ENCODE results near the gene TNFRSF21.
"Not testable (repeated sequence)": the region's sequence is repeated elsewhere in the genome, so short reads cannot be mapped to it uniquely, and the experiment has no call there.

The TNFRSF21 gene

DNA sequence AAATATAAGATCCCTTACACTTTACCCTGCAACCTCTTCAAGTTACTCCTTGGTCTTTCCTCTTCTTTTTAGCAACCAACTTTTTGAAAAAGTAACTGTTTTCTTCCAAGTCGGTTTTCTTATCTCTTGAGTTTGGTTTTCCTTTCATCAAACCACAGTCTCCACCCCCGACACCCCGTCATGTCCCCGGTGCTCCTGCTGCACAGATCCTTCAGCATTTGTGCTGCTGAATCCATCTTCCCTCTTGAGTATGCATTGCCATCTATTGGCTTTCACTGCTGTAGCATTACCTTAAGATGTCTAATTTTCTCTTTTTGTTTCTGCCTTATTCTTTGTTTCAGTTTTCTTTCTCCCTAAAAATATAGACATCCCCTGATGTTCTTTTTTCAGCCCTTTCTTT is 11.9 kb upstream of the TNFRSF21 start:
- DNase-seq (ENCODE audit: low read depth) = no peak

GRCh38 chr6:47319867-47320266 is 10.2 kb upstream of the TNFRSF21 start:
- no peak for DNase-seq (ENCODE audit: low read depth)

DNA sequence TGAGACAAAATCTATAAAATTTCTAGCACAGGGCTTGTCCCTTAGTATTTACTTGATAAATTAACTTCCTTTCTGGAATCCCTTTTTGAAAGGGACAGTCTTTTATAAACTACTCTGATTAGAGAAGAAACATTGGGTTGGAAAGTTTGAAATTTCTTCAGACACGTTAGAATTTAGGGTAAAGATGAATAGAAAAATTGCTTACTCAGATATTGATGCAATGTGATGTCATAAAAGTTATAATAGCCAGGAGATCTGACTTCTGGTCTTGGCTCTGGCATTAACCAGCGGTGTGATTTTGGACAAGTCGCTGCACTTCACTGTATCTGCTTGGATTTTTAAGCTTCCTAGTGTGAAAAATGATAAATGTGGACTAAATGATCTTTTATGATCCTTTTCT is 9.7 kb upstream of the TNFRSF21 start:
- DNase-seq (ENCODE audit: low read depth) = no peak

DNA sequence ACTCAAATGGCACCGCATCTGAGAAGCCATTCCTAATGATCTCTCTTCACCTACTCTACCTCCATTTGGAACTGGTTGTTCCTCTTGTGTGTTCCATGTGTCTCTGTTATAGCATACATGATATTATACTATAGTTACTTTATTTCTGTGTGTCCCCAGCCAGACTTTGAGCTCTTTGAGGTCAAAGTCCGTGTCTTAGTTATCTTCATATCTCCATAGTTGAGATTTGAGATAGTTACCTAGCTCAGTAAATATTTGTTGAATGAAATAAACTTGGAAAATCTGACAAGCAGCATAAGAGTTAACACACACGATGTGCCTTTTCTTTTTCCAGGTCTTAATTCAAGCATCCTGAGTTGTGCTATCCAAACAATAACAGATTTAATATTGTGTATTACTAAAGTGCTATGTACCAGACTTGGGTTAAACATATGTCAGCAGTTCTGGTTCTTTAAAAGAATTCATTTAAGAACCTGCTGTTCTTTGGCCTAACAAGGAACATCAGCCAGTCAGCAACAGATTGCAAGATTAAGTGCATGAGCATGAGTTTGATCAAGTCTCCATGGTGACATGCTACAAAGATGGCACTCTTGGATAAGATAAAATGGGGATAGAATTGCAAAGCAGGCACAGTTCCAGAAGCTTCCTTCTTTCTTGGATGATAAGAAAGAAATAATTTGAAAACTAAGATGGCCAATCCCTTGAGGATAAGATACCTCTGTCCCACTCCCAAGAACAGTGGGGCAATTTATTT is 8.7 kb upstream of the TNFRSF21 start:
- no peak for DNase-seq (ENCODE audit: low read depth)

GRCh38 chr6:47315181-47315580 is 5.5 kb upstream of the TNFRSF21 start:
- not testable (repeated sequence) for DNase-seq (ENCODE audit: low read depth)

- no peak for DNase-seq (ENCODE audit: low read depth)
These were observed 401 bp upstream of the TNFRSF21 start for GRCh38 chr6:47310131-47310480.

- DNase-seq (ENCODE audit: low read depth) = no peak
These were observed 984 bp downstream of the TNFRSF21 start for GRCh38 chr6:47308552-47309290.

GRCh38 chr6:47308198-47308517 is 1.5 kb downstream of the TNFRSF21 start:
- no peak for DNase-seq (ENCODE audit: low read depth)

- DNase-seq (ENCODE audit: low read depth) = no peak
These were observed 2.1 kb downstream of the TNFRSF21 start for GRCh38 chr6:47307362-47308197.

DNA sequence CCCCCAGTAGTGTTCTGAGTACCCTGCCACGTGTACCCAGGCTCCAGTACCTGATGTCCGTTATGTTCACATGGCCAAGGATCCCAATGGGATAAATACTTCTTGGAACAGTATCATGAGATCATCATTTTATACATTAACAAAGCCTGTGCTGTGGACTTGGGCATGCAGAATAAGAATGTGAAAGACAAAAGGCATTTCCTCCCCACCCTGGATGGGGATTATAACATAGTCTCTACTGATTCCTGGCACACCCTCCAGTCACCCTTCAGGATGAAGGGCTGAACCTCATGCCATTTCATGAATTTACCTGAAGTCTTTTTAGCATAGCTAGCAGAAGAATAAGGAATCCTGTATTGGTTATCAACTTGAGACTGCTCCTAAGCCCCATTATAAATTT is 2.8 kb downstream of the TNFRSF21 start:
- DNase-seq (ENCODE audit: low read depth) = no peak

- no peak for DNase-seq (ENCODE audit: low read depth)
These were observed 5.8 kb downstream of the TNFRSF21 start for GRCh38 chr6:47303861-47304260.

GRCh38 chr6:47303342-47303741 is 6.4 kb downstream of the TNFRSF21 start:
- no peak for DNase-seq (ENCODE audit: low read depth)

- no peak for DNase-seq (ENCODE audit: low read depth)
These were observed 7.7 kb downstream of the TNFRSF21 start for GRCh38 chr6:47302043-47302442.

DNA sequence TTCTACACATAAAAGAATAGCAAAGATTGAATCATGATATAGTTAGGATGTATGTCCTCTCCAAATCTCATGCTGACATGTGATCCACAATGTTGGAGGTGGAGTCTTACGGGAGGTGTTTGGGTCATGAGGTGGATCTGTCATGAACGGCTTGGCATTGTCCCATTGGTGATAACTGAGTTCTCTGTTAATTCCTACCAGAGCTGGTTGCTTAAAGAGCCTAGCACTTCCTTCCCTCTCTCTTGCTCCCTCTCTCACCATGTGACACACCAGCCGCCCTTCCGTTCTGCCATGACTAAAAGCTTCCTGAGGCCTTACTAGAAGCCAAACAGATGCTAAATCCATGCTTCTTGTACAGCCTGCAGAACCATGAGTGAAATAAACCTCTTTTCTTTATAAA is 8.3 kb downstream of the TNFRSF21 start:
- DNase-seq (ENCODE audit: low read depth) = no peak

DNA sequence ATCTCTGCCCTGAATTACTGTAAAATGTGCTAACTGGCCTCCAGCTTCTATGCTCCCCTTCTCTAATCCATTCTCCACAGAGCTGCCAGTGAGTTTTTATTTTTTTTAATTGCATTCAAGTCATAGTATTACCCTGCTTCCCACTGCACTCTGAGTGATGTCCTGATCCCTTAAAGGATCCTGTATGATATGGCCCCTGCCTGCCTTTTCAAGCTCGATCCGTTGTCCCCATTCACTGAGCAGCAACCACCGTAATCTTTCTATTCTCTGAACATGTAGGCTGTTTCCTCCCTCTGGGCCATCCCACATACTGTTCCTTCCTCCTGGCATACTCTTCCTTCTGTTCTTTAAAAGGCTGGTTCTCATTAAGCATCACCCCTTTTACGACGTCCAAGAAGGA is 9.3 kb downstream of the TNFRSF21 start:
- DNase-seq (ENCODE audit: low read depth) = no peak

DNA sequence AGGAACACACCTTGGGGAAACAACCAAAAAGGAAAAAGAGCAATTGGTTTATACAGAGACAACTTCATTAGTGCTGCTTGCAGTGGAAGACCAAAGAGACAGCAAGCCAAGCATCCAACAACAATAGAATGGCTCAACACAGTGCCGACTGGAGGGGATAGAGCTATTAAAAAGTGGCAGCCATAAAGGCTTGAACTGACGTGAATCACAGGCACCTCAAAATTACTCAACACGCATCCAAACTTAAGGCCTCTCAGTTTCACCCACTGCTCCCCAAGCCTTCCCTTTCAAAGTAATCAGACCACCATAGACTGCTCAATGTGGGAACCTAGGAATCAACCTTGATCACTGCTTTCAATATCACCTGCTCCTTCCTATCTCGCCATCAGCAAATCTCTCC is 9.7 kb downstream of the TNFRSF21 start:
- no peak for DNase-seq (ENCODE audit: low read depth)

DNA sequence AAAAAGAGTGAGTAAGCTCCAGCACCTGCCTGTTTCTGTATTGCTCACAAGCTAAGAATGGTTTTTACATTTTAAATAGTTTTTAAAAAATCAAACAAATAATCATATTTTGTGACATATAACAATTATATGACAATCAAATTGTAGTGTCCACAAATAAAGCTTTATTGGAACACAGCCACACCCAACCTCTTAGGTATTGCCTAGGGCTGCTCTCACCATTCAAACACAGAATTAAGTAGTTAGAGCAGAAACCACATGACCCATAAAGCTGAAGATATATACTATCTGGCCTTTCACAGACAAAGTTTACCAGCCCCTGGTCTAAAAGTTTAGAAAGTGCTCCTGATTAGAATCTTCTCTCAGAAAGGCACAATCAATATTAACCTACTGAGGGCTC is 11.2 kb downstream of the TNFRSF21 start:
- DNase-seq (ENCODE audit: low read depth) = no peak

GRCh38 chr6:47294990-47295389 is 14.7 kb downstream of the TNFRSF21 start:
- no peak for DNase-seq (ENCODE audit: low read depth)

DNA sequence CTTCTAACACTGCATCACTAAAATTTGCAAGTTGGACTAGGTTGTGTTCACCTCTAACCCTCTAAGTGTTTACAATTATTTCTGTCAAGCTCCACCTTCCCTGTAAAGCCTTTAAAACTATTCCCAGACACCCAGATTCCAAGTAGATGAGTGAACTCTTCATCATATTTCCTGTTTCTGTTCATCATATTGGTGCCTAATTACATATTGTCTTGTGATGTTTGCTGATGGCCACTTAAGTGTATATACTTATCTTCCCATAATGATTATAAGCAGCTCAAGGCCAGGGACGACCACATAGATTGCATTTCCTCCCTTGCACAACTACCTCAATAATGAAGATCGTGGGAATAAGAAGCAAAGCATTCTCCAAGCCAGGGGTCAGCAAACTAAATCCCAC is 16.8 kb downstream of the TNFRSF21 start:
- peak; percentile 71 for DNase-seq (ENCODE audit: low read depth)

DNA sequence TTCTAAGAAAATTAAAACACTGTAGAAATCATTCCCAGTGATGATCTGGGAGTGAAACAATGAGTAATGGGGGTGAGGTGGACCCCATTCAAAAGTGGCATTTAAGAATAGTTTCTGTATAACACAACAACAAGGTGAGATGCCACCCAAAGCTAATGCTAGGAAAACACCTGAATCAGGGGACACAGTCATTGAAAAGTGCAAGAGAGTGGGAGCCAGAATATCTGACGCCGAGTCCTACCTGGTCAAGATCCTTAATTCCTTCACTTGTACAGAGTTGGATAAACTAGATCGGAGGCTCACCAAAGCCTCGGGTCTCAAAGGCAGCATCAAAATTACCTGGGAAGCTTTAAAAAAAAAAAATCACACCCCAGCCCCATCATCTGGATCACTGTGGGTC is 17.7 kb downstream of the TNFRSF21 start:
- no peak for DNase-seq (ENCODE audit: low read depth)

DNA sequence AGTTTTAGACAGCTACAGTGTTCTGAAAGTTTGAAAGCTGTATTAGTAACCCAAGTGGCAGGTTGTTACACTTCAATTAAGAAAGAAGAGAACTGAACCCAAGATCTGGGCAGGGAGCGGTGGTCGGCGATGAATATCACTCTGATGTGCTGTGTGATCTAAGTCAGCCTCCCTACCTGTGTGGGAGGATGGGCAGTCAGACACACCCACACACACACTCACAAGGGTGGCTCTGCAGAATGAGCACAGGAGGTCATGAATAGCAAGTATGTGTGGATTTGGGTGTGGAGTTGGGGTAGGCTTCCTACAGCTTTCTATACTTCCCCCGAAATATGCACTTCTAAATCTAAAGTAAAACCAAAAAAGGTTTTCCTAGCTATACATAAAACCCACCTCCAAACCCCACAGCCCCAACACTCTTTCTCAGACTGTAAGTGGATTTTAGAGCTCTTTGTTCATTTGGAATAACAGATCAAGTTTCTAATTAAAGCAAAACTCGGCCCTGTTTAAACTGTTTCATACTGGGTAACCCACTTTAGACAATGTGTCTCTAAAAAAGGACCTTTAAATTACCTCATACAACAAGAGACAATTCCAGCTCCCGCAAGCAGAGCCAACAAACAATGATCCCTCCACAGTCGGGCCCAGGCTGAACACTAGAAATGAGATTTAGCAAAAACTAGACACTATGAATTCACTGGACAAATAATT is 19.4 kb downstream of the TNFRSF21 start:
- DNase-seq (ENCODE audit: low read depth) = no peak
